GM13977 (cell line): Measurements from ENCODE around the gene NGEF.

Source experiments
- DNase-seq: peaks from one replicate; pipeline ENCODE4 v3.0.0; 2012; ENCODE audit warnings: low spot score
- CTCF ChIP-seq: IDR thresholded peaks from 2 replicates; pipeline ENCODE4 v1.5.1; 2012; ENCODE audit warnings: mild to moderate bottlenecking, control low read depth; ENCODE audit not compliant: insufficient read depth; ENCODE audit errors: extremely low read depth, missing control alignments
- in situ Hi-C: fragments of 300-500 bp; cut with MboI; formaldehyde crosslinking; loops from one replicate; pipeline ENCODE4 v1.12.0; 2022; ENCODE audit warnings: low sequenced_read_pairs, low pct_unique_long_range_greater_than_20kb, mixed read lengths, inconsistent platforms; ENCODE audit not compliant: unreplicated experiment

Gene NGEF

GRCh38 chr2:232873292-232873908 is 139.7 kb downstream of the NGEF start:
- DNase-seq = peak; percentile 9
- in situ Hi-C loops = loop anchor here (25.0 kb wide), 2 partner anchors 164 to 389 kb away; partner anchors contain the start of genes ATG16L1 and NEU2
- no peak for TF ChIP-seq CTCF

- in situ Hi-C loops = loop anchor here (25.0 kb wide), 2 partner anchors 164 to 389 kb away; partner anchors contain the start of genes ATG16L1 and NEU2
- no peak for TF ChIP-seq CTCF
- no peak for DNase-seq
Measured at GRCh38 chr2:232872826-232873225, 140.2 kb downstream of the NGEF start.

GRCh38 chr2:232871835-232872736 is 141.0 kb downstream of the NGEF start:
- no peak for TF ChIP-seq CTCF
- in situ Hi-C loops = loop anchor here (25.0 kb wide), 2 partner anchors 165 to 390 kb away; partner anchors contain the start of genes ATG16L1 and NEU2
- no peak for DNase-seq

- DNase-seq = no peak
- in situ Hi-C loops = loop anchor here (25.0 kb wide), 2 partner anchors 166 to 391 kb away; partner anchors contain the start of genes ATG16L1 and NEU2
- TF ChIP-seq CTCF = no peak
Measured at GRCh38 chr2:232871418-232871834, 141.6 kb downstream of the NGEF start.

GRCh38 chr2:232870766-232871371 is 142.2 kb downstream of the NGEF start:
- TF ChIP-seq CTCF = no peak

More at GRCh38 chr2:232870766-232871371, 142.2 kb downstream of the NGEF start:
- no peak for DNase-seq
- in situ Hi-C loops = loop anchor here (25.0 kb wide), 2 partner anchors 166 to 391 kb away; partner anchors contain the start of genes ATG16L1 and NEU2
